ENCODE measurements around the gene GLIPR2. TPM values are rescaled to one million over a fixed set of nuclear protein-coding genes. Genes with fewer than 3 reads are reported as not detected.
"Not testable (repeated sequence)": the region's sequence is repeated elsewhere in the genome, so short reads cannot be mapped to it uniquely, and the experiment has no call there.

GLIPR2 gene
- total RNA-seq, 1 experiment from 2014 or later = 0.75 TPM

- H3K9ac ChIP-seq (ENCODE audit: low read length) = no peak overlapping the region
- H3K79me2 ChIP-seq (ENCODE audit: low read length) = no peaks in the 10 kb centered on the region
- no peaks in the 10 kb centered on the region for H3K9me3 ChIP-seq (ENCODE audit: low read length)
- H4K20me1 ChIP-seq (ENCODE audit: insufficient read depth, low read depth, low read length) = no peaks in the 10 kb centered on the region
- no peaks in the 10 kb centered on the region for H3K4me1 ChIP-seq (ENCODE audit: low read length)
- no peaks in the 10 kb centered on the region for H3K9me2 ChIP-seq (replicated peaks; ENCODE audit: insufficient read depth, low read length)
- H2AFZ ChIP-seq (ENCODE audit: low read length) = no peak overlapping the region
- H3K27ac ChIP-seq (ENCODE audit: low read length) = no peak overlapping the region
- no peaks in the 10 kb centered on the region for H3K36me3 ChIP-seq (ENCODE audit: insufficient read depth, low read length)
- no peak overlapping the region for H3K4me2 ChIP-seq (ENCODE audit: low read depth, low read length, poor library complexity, severe bottlenecking)
- H3K27me3 ChIP-seq (ENCODE audit: low read length) = no peaks in the 10 kb centered on the region
- no peak overlapping the region for H3K4me3 ChIP-seq (ENCODE audit: low read length)
- DNase-seq = peak; percentile 37
These were observed 10.4 kb upstream of the GLIPR2 start for GRCh38 chr9:36126016-36126730.

DNA sequence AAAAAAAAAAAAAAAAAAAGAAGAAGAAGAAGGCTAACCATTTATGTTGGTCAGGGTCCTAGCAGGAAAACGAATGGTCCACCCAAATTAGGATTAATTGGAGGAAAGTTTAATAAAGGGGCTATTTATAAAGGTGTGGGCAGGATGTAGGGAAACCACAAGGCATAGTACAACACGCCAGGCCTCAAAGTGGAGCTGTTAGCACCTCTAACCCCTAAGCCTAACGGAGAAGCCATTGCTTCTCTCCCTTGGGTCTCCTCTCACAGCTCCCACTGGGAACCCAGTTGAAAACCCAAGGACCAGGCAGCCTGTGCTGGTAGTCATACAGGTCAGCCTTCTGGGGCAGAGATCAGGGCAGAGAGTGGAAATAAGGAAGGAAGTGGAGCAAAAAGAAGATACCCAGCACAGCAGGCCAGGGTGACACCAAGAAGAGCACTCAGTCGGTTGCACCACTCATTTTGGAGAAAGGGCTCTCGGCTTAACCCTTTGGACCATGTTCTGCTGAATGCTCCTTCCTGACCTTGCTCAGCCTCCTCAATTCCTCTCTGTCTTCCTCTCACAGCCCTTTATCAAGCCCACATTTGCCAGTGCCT is 8.8 kb upstream of the GLIPR2 start:
- Histone ChIP-seq H3K9me3 (ENCODE audit: low read length) (no peaks in the 10 kb centered on the region), H3K9ac (ENCODE audit: low read length) (no peak overlapping the region)

GRCh38 chr9:36128349-36128748 is 8.2 kb upstream of the GLIPR2 start:
- no peak overlapping the region for H3K4me2 ChIP-seq (ENCODE audit: low read depth, low read length, poor library complexity, severe bottlenecking)
- no peak overlapping the region for H2AFZ ChIP-seq (ENCODE audit: low read length)
- H3K9ac ChIP-seq (ENCODE audit: low read length) = no peak overlapping the region
- H3K9me3 ChIP-seq (ENCODE audit: low read length) = no peaks in the 10 kb centered on the region
- H3K79me2 ChIP-seq (ENCODE audit: low read length) = no peaks in the 10 kb centered on the region
- no peak overlapping the region for H3K4me3 ChIP-seq (ENCODE audit: low read length)
- no peaks in the 10 kb centered on the region for H4K20me1 ChIP-seq (ENCODE audit: insufficient read depth, low read depth, low read length)
- no peak for DNase-seq
- no peaks in the 10 kb centered on the region for H3K9me2 ChIP-seq (replicated peaks; ENCODE audit: insufficient read depth, low read length)
- H3K4me1 ChIP-seq (ENCODE audit: low read length) = no peaks in the 10 kb centered on the region
- no peak overlapping the region for H3K27ac ChIP-seq (ENCODE audit: low read length)
- H3K36me3 ChIP-seq (ENCODE audit: insufficient read depth, low read length) = no peaks in the 10 kb centered on the region
- no peaks in the 10 kb centered on the region for H3K27me3 ChIP-seq (ENCODE audit: low read length)

More for the DNA sequence above, 8.8 kb upstream of the GLIPR2 start:
- Histone ChIP-seq H3K36me3 (ENCODE audit: insufficient read depth, low read length) (no peaks in the 10 kb centered on the region), H2AFZ (ENCODE audit: low read length) (no peak overlapping the region), H3K27me3 (ENCODE audit: low read length) (no peaks in the 10 kb centered on the region), H3K4me2 (ENCODE audit: low read depth, low read length, poor library complexity, severe bottlenecking) (no peak overlapping the region), H3K79me2 (ENCODE audit: low read length) (no peaks in the 10 kb centered on the region), H3K27ac (ENCODE audit: low read length) (no peak overlapping the region), H3K9me2 (replicated peaks; ENCODE audit: insufficient read depth, low read length) (no peaks in the 10 kb centered on the region), H3K4me3 (ENCODE audit: low read length) (no peak overlapping the region), H4K20me1 (ENCODE audit: insufficient read depth, low read depth, low read length) (no peaks in the 10 kb centered on the region), H3K4me1 (ENCODE audit: low read length) (no peaks in the 10 kb centered on the region)
- DNase-seq = no peak

DNA sequence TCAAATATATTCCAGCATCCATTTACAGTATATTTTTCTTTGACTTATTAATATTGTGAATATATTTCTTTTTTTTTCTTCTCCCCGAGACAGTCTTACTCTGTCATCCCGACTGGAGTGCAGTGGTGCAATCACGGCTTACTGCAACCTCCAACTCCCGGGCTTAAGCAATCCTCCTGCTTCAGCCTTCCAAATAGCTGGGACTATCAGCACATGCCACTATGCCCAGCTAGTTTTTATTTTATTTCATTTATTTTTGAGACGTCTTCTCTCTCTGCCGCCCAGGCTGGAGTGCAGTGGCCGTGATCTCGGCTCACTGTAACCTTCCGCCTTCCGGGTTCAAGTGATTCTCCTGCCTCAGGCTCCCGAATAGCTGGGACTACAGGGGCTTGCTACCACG is 7.4 kb upstream of the GLIPR2 start:
- Histone ChIP-seq H2AFZ (ENCODE audit: low read length) (no peak overlapping the region), H4K20me1 (ENCODE audit: insufficient read depth, low read depth, low read length) (no peaks in the 10 kb centered on the region), H3K27ac (ENCODE audit: low read length) (no peak overlapping the region), H3K9me2 (replicated peaks; ENCODE audit: insufficient read depth, low read length) (no peaks in the 10 kb centered on the region), H3K4me1 (ENCODE audit: low read length) (no peaks in the 10 kb centered on the region), H3K4me2 (ENCODE audit: low read depth, low read length, poor library complexity, severe bottlenecking) (no peak overlapping the region), H3K36me3 (ENCODE audit: insufficient read depth, low read length) (no peaks in the 10 kb centered on the region), H3K27me3 (ENCODE audit: low read length) (no peaks in the 10 kb centered on the region), H3K9me3 (ENCODE audit: low read length) (no peaks in the 10 kb centered on the region), H3K4me3 (ENCODE audit: low read length) (no peak overlapping the region), H3K9ac (ENCODE audit: low read length) (no peak overlapping the region), H3K79me2 (ENCODE audit: low read length) (no peaks in the 10 kb centered on the region)
- no peak for DNase-seq

DNA sequence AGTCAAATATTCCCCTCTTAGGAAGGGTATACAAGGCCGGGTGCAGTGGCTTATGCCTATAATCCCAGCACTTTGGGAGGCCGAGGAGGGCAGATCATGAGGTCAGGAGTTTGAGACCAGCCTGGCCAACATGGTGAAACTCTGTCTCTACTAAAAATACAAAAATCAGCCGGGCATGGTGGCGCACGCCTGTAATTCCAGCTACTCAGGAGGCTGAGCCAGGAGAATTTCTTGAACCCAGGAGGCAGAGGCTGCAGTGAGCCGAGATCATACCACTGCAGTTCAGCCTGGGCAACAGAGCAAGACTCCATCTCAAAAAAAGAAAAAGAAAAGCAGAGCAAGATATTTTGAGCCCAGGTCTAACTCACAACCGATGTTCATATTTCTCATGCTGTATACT is 4.9 kb upstream of the GLIPR2 start:
- H3K36me3 ChIP-seq (ENCODE audit: insufficient read depth, low read length); H3K79me2 ChIP-seq (ENCODE audit: low read length); H3K9ac ChIP-seq (ENCODE audit: low read length); H3K27ac ChIP-seq (ENCODE audit: low read length); H3K27me3 ChIP-seq (ENCODE audit: low read length); H3K9me2 ChIP-seq (replicated peaks; ENCODE audit: insufficient read depth, low read length); H3K4me1 ChIP-seq (ENCODE audit: low read length); H3K4me2 ChIP-seq (ENCODE audit: low read depth, low read length, poor library complexity, severe bottlenecking); H4K20me1 ChIP-seq (ENCODE audit: insufficient read depth, low read depth, low read length); H3K9me3 ChIP-seq (ENCODE audit: low read length); H2AFZ ChIP-seq (ENCODE audit: low read length); DNase-seq; H3K4me3 ChIP-seq (ENCODE audit: low read length): not testable (repeated sequence)

GRCh38 chr9:36132086-36132485 is 4.4 kb upstream of the GLIPR2 start:
- peaks cover under 1% of the 10 kb centered on the region; the same call in 1 of the 2 replicates for H3K27me3 ChIP-seq (ENCODE audit: low read length)
- H3K4me1 ChIP-seq (ENCODE audit: low read length) = peaks cover 12% of the 10 kb centered on the region
- H3K79me2 ChIP-seq (ENCODE audit: low read length) = no peaks in the 10 kb centered on the region
- H3K27ac ChIP-seq (ENCODE audit: low read length) = no peak overlapping the region
- no peaks in the 10 kb centered on the region for H3K36me3 ChIP-seq (ENCODE audit: insufficient read depth, low read length)
- no peak overlapping the region for H3K9ac ChIP-seq (ENCODE audit: low read length)
- no peaks in the 10 kb centered on the region for H3K9me3 ChIP-seq (ENCODE audit: low read length)
- no peak overlapping the region for H3K4me2 ChIP-seq (ENCODE audit: low read depth, low read length, poor library complexity, severe bottlenecking)
- H3K9me2 ChIP-seq (replicated peaks; ENCODE audit: insufficient read depth, low read length) = no peaks in the 10 kb centered on the region
- DNase-seq = no peak
- no peak overlapping the region for H3K4me3 ChIP-seq (ENCODE audit: low read length)
- H4K20me1 ChIP-seq (ENCODE audit: insufficient read depth, low read depth, low read length) = no peaks in the 10 kb centered on the region
- H2AFZ ChIP-seq (ENCODE audit: low read length) = no peak overlapping the region

GRCh38 chr9:36134761-36135505 is 1.6 kb upstream of the GLIPR2 start:
- Histone ChIP-seq H2AFZ (ENCODE audit: low read length) (no peak overlapping the region), H3K4me3 (ENCODE audit: low read length) (no peak overlapping the region), H3K9me2 (replicated peaks; ENCODE audit: insufficient read depth, low read length) (no peaks in the 10 kb centered on the region), H3K27me3 (ENCODE audit: low read length) (peaks cover 3% of the 10 kb centered on the region; the same call in 1 of the 2 replicates), H3K79me2 (ENCODE audit: low read length) (no peaks in the 10 kb centered on the region), H3K9ac (ENCODE audit: low read length) (no peak overlapping the region), H3K4me1 (ENCODE audit: low read length) (peaks cover 16% of the 10 kb centered on the region), H3K9me3 (ENCODE audit: low read length) (no peaks in the 10 kb centered on the region), H3K27ac (ENCODE audit: low read length) (no peak overlapping the region), H3K36me3 (ENCODE audit: insufficient read depth, low read length) (no peaks in the 10 kb centered on the region), H4K20me1 (ENCODE audit: insufficient read depth, low read depth, low read length) (no peaks in the 10 kb centered on the region; the same call in 1 of the 2 replicates), H3K4me2 (ENCODE audit: low read depth, low read length, poor library complexity, severe bottlenecking) (no peak overlapping the region)
- no peak for DNase-seq

DNA sequence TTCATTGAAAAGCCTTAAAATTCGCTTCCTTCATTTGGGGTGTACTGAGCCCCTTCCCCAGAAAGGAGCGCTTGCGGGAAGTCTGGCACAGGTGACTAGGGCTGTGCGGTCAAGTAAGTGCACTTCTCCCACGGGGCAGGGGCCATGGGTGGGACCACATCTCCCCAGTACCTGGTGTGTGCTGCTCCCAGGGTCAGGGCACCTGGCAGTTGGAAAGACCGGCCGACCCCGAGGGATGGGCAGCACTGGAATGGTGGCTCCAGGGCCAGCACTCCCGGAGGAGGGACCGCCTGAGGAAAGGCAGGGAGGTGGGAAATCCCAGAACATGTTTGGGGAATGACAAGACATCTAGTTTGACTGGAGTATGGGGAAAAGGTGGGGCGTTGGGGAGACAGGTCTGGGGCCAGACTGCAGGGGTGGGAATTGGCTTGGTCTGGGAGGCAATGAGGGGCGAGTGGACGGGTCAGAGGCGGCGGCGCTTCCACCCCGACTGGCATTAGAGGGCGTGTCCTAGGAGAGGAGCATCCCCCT is 727 bp upstream of the GLIPR2 start:
- H3K79me2 ChIP-seq (ENCODE audit: low read length) = no peaks in the 10 kb centered on the region
- H3K9me3 ChIP-seq (ENCODE audit: low read length) = no peaks in the 10 kb centered on the region
- H3K9ac ChIP-seq (ENCODE audit: low read length) = peak overlapping the region; percentile 74; the same call in 1 of the 2 replicates
- H3K9me2 ChIP-seq (replicated peaks; ENCODE audit: insufficient read depth, low read length) = no peaks in the 10 kb centered on the region
- no peak overlapping the region for H3K27ac ChIP-seq (ENCODE audit: low read length)
- peak overlapping the region; percentile 97 for H3K4me2 ChIP-seq (ENCODE audit: low read depth, low read length, poor library complexity, severe bottlenecking)
- peaks cover 16% of the 10 kb centered on the region for H3K4me1 ChIP-seq (ENCODE audit: low read length)
- H4K20me1 ChIP-seq (ENCODE audit: insufficient read depth, low read depth, low read length) = no peaks in the 10 kb centered on the region; the same call in 1 of the 2 replicates
- DNase-seq = no peak
- peaks cover 3% of the 10 kb centered on the region; the same call in 1 of the 2 replicates for H3K27me3 ChIP-seq (ENCODE audit: low read length)
- no peaks in the 10 kb centered on the region for H3K36me3 ChIP-seq (ENCODE audit: insufficient read depth, low read length)
- H3K4me3 ChIP-seq (ENCODE audit: low read length) = peak overlapping the region; percentile 79
- no peak overlapping the region for H2AFZ ChIP-seq (ENCODE audit: low read length)
